Activated CD4-positive, alpha-beta T cell treated with anti-CD3 and anti-CD28 coated beads, Interleukin-2, amount 10 ng/mL, durations not matched to agents 7 days and 5 days (primary cell): Measurements from ENCODE around the gene BAZ1A. TPM values are rescaled to one million over a fixed set of nuclear protein-coding genes. Genes with fewer than 3 reads are reported as not detected.

Experiments
- CTCF ChIA-PET: fragments of 350-600 bp; sonication (Branson Sonifier 250); formaldehyde crosslinking; loops from one replicate; lab custom pipeline; 2021; ENCODE audit warnings: antibody characterized with exemption; lab: Charles Lee
- POLR2A ChIA-PET: fragments of 350-600 bp; sonication (Branson Sonifier 250); formaldehyde crosslinking; loops from one replicate; lab custom pipeline; 2021; ENCODE audit warnings: antibody characterized with exemption; lab: Charles Lee
- DNase-seq: peaks from one replicate; pipeline ENCODE4 v3.0.0-alpha.2; 2020
- H3K27ac Mint-ChIP-seq: one replicate; pipeline ENCODE4 v1.8.0; 2021; ENCODE audit warnings: mild to moderate bottlenecking, moderate library complexity, mixed read lengths
- H3K27me3 Mint-ChIP-seq: one replicate; pipeline ENCODE4 v1.8.0; 2021; ENCODE audit warnings: mixed read lengths
- H3K36me3 Mint-ChIP-seq: one replicate; pipeline ENCODE4 v1.8.0; 2021; ENCODE audit warnings: low read depth, mixed read lengths
- H3K4me1 Mint-ChIP-seq: one replicate; pipeline ENCODE4 v1.8.0; 2021; ENCODE audit warnings: mixed read lengths
- H3K4me3 Mint-ChIP-seq: one replicate; pipeline ENCODE4 v1.8.0; 2021; ENCODE audit warnings: mild to moderate bottlenecking, moderate library complexity, mixed read lengths
- H3K9me3 Mint-ChIP-seq: one replicate; pipeline ENCODE4 v1.8.0; 2021; ENCODE audit warnings: mixed read lengths
- total RNA-seq, 2 experiments: library from RNA; stranded (reverse); gene quantifications; one replicate each; pipeline ENCODE4 v1.2.3, GENCODE V29; 2021

BAZ1A gene
- total RNA-seq, 2 experiments from 2014 or later: 50.4 to 69.4 TPM

DNA sequence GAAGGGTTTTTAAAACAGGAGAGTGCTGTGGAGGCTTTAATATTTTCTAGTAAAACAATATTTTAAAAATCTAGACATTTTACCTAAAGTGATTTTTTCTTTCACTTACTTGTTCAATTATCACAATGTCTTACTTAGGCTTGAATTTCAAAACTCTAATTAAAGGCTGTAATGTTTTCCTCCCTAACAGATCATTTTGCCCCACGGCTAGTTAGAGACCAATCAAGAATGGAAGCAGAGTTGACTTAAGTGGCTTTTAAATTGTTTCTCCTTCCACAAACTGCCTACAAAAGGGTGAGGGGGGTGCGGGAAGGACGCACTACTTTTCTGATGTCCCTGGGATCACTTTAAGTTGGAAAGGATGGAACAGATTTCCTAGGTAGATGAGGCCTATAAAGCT, 151.3 kb downstream of the BAZ1A start:
- peaks cover 7% of the 10 kb centered on the region for H3K4me1 Mint-ChIP-seq
- H3K9me3 Mint-ChIP-seq: no peaks in the 10 kb centered on the region
- peaks cover 16% of the 10 kb centered on the region for H3K27me3 Mint-ChIP-seq
- no peaks in the 10 kb centered on the region for H3K36me3 Mint-ChIP-seq
- H3K4me3 Mint-ChIP-seq: no peak overlapping the region
- ChIA-PET POLR2A (no interaction called here), CTCF (interaction anchor here (2.1 to 2.6 kb wide), 2 partner anchors 10 to 51 kb away, joined by 8 to 14 read pairs; partner anchors contain the start of gene CFL2)
- H3K27ac Mint-ChIP-seq: no peak overlapping the region
- no peak for DNase-seq

- ChIA-PET CTCF (interaction anchor here (0.5 to 2.6 kb wide), 9 partner anchors 9 to 71 kb away, joined by 3 to 14 read pairs (median 4); partner anchors contain the start of gene CFL2), POLR2A (interaction anchor here (0.5 to 0.6 kb wide), 3 partner anchors 106 to 638 kb away, joined by 3 to 7 read pairs (median 3); no protein-coding TSS in a partner anchor)
- no peaks in the 10 kb centered on the region for H3K9me3 Mint-ChIP-seq
- peak; percentile 35 for DNase-seq
- H3K27ac Mint-ChIP-seq: no peak overlapping the region
- no peak overlapping the region for H3K4me3 Mint-ChIP-seq
- H3K27me3 Mint-ChIP-seq: peaks cover 20% of the 10 kb centered on the region
- H3K4me1 Mint-ChIP-seq: peaks cover 7% of the 10 kb centered on the region
- no peaks in the 10 kb centered on the region for H3K36me3 Mint-ChIP-seq
These were observed 152.2 kb downstream of the BAZ1A start for GRCh38 chr14:34722723-34723545.

- no peak overlapping the region for H3K4me3 Mint-ChIP-seq
- POLR2A ChIA-PET: no interaction called here
- CTCF ChIA-PET: interaction anchor here (1.0 kb wide), 1 partner anchor 19 kb away, joined by 3 read pairs; no protein-coding TSS in a partner anchor
These were observed 154.0 kb downstream of the BAZ1A start for GRCh38 chr14:34721129-34721528.

GRCh38 chr14:34718750-34719304, 156.3 kb downstream of the BAZ1A start:
- Mint-ChIP-seq H3K36me3 (no peaks in the 10 kb centered on the region), H3K4me1 (peaks cover 18% of the 10 kb centered on the region), H3K9me3 (no peaks in the 10 kb centered on the region), H3K27me3 (peaks cover 24% of the 10 kb centered on the region), H3K4me3 (no peak overlapping the region), H3K27ac (no peak overlapping the region)
- DNase-seq: no peak
- ChIA-PET CTCF (interaction anchor here (1.4 kb wide), 1 partner anchor 46 kb away, joined by 5 read pairs; no protein-coding TSS in a partner anchor), POLR2A (no interaction called here)

More at GRCh38 chr14:34721129-34721528, 154.0 kb downstream of the BAZ1A start:
- H3K36me3 Mint-ChIP-seq: no peaks in the 10 kb centered on the region
- H3K27ac Mint-ChIP-seq: no peak overlapping the region
- DNase-seq: no peak
- no peaks in the 10 kb centered on the region for H3K9me3 Mint-ChIP-seq
- peaks cover 7% of the 10 kb centered on the region for H3K4me1 Mint-ChIP-seq
- peaks cover 24% of the 10 kb centered on the region for H3K27me3 Mint-ChIP-seq

DNA sequence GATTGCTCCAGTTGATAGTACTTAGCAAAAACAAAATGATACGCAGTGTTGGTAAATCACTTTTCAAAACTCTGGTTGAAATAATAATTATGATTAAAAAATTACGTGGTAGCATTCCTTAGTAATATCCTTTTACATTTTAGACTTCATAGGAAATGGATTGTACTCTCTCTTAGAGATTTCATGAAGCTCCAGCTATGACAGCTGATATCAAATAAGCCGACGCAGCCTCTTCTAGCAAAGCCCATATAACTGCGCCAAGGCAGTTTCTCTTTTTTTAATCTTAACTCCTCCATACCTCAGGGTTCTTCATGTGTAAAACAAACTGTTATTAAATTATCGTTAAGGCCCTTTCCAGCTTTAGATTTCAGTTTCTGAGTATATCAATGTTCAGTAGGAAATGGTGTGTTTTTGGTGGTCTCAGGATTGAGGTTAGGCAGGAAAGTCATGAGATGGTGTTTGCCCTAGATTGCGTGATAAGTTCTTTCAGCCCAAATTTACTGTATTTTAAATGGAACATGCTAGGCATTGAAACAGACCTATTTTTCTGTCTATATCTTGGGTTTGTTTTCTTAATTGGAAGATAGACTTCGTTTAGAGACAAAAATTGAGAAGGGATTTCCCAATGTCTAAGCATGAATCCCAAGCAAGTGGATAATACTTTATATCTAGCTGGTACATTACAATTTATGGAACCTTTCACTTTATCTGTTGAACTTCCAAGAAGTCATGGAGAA, 159.9 kb downstream of the BAZ1A start:
- Mint-ChIP-seq H3K27me3 (peaks cover 13% of the 10 kb centered on the region), H3K4me3 (peak overlapping the region; percentile 76), H3K27ac (peak overlapping the region; percentile 76), H3K36me3 (peaks cover 7% of the 10 kb centered on the region), H3K9me3 (no peaks in the 10 kb centered on the region), H3K4me1 (peaks cover 25% of the 10 kb centered on the region)
- CTCF ChIA-PET: interaction anchor here (2.9 kb wide), 1 partner anchor 8 kb away, joined by 8 read pairs; no protein-coding TSS in a partner anchor
- POLR2A ChIA-PET: no interaction called here
- DNase-seq: no peak

GRCh38 chr14:34714320-34715126, 160.6 kb downstream of the BAZ1A start, which contains the start of gene CFL2:
TSS of gene CFL2 (minus strand) at chr14:34714593. CDS start at chr14:34714540, 53 bp downstream.
- H3K9me3 Mint-ChIP-seq: no peaks in the 10 kb centered on the region
- H3K27me3 Mint-ChIP-seq: peaks cover 10% of the 10 kb centered on the region
- DNase-seq: peak; percentile 53
- H3K27ac Mint-ChIP-seq: peak within 1 kb of the TSS; percentile 94
- ChIA-PET CTCF (interaction anchor here (2.9 kb wide), 1 partner anchor 9 kb away, joined by 8 read pairs; no protein-coding TSS in a partner anchor), POLR2A (no interaction called here)
- H3K36me3 Mint-ChIP-seq: peaks cover 7% of the 10 kb centered on the region
- H3K4me3 Mint-ChIP-seq: peak within 1 kb of the TSS; percentile 87
- peaks cover 25% of the 10 kb centered on the region for H3K4me1 Mint-ChIP-seq

- H3K27me3 Mint-ChIP-seq: peaks cover 7% of the 10 kb centered on the region
- CTCF ChIA-PET: interaction anchor here (2.9 kb wide), 1 partner anchor 9 kb away, joined by 8 read pairs; no protein-coding TSS in a partner anchor
- POLR2A ChIA-PET: interaction anchor here (0.8 kb wide), 1 partner anchor 332 kb away, joined by 3 read pairs; the partner anchor contains the start of gene FAM177A1
- H3K9me3 Mint-ChIP-seq: no peaks in the 10 kb centered on the region
- peak overlapping the region; percentile 87 for H3K4me3 Mint-ChIP-seq
- H3K36me3 Mint-ChIP-seq: peaks cover 7% of the 10 kb centered on the region
- H3K4me1 Mint-ChIP-seq: peaks cover 25% of the 10 kb centered on the region
- H3K27ac Mint-ChIP-seq: peak overlapping the region; percentile 94
- peak; percentile 8 for DNase-seq
These were observed 161.4 kb downstream of the BAZ1A start for GRCh38 chr14:34713681-34714319.

DNA sequence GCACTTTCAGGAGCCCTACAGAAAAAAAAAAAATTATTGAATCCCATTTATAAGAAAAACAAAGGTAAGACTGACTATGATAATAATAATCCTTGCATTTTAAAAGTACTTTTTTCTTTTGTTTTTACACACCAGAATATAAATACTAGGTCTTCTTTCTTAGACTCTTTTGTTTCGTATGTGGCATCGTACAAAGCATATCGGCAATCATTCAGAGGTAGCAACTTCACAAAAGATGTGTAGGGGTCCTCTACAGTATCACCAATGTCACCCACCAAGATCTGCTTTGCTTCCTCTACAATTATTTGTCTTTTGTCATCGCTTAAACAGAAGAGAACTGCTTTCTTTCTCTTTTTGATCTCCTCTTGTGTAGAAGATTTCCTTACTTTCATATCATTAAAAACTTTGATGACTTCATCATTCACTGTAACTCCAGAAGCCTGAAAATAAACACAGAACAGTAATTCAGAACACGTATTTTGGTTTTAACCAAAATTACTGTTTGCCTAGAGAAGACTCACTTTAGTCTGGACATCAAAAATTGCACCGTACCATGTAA, 162.0 kb downstream of the BAZ1A start:
- peaks cover 25% of the 10 kb centered on the region for H3K4me1 Mint-ChIP-seq
- H3K4me3 Mint-ChIP-seq: peak overlapping the region; percentile 87
- CTCF ChIA-PET: interaction anchor here (2.9 kb wide), 1 partner anchor 10 kb away, joined by 8 read pairs; no protein-coding TSS in a partner anchor
- POLR2A ChIA-PET: interaction anchor here (0.8 kb wide), 1 partner anchor 333 kb away, joined by 3 read pairs; the partner anchor contains the start of gene FAM177A1
- peaks cover 5% of the 10 kb centered on the region for H3K27me3 Mint-ChIP-seq
- no peaks in the 10 kb centered on the region for H3K9me3 Mint-ChIP-seq
- peaks cover 7% of the 10 kb centered on the region for H3K36me3 Mint-ChIP-seq
- DNase-seq: no peak
- H3K27ac Mint-ChIP-seq: peak overlapping the region; percentile 94

GRCh38 chr14:34711796-34712712, 163.1 kb downstream of the BAZ1A start:
- no peaks in the 10 kb centered on the region for H3K9me3 Mint-ChIP-seq
- ChIA-PET POLR2A (no interaction called here), CTCF (interaction anchor here (0.5 kb wide), 1 partner anchor 498 kb away, joined by 3 read pairs; no protein-coding TSS in a partner anchor)
- peaks cover under 1% of the 10 kb centered on the region for H3K27me3 Mint-ChIP-seq
- no peak overlapping the region for H3K4me3 Mint-ChIP-seq
- peaks cover 25% of the 10 kb centered on the region for H3K4me1 Mint-ChIP-seq
- peaks cover 7% of the 10 kb centered on the region for H3K36me3 Mint-ChIP-seq
- DNase-seq: no peak
- no peak overlapping the region for H3K27ac Mint-ChIP-seq

- H3K4me1 Mint-ChIP-seq: peaks cover 25% of the 10 kb centered on the region
- POLR2A ChIA-PET: no interaction called here
- CTCF ChIA-PET: no interaction called here
These were observed 164.0 kb downstream of the BAZ1A start for GRCh38 chr14:34711169-34711568.

More at GRCh38 chr14:34711169-34711568, 164.0 kb downstream of the BAZ1A start:
- DNase-seq: no peak
- H3K27me3 Mint-ChIP-seq: no peaks in the 10 kb centered on the region
- no peak overlapping the region for H3K27ac Mint-ChIP-seq
- peaks cover 7% of the 10 kb centered on the region for H3K36me3 Mint-ChIP-seq
- no peak overlapping the region for H3K4me3 Mint-ChIP-seq
- H3K9me3 Mint-ChIP-seq: no peaks in the 10 kb centered on the region
